ENCODE measurements around the gene FCHO2. TPM values are rescaled to one million over a fixed set of nuclear protein-coding genes. Genes with fewer than 3 reads are reported as not detected.

The FCHO2 gene
- total and polyA plus RNA-seq, 4 donors: 20.7 to 60.9 (median 38.6) TPM

- Histone ChIP-seq H3K4me3 (no peak overlapping the region), H3K27ac (ENCODE audit: low read depth in 1 of 2, low read length in 1 of 2) (no peak overlapping the region), H3K27me3 (ENCODE audit: control insufficient read depth in 3 of 3, insufficient read depth in 3 of 3, low read length in 2 of 3) (no peaks in the 10 kb centered on the region), H3K4me1 (ENCODE audit: control insufficient read depth in 5 of 5, insufficient read depth in 5 of 5, low read length in 5 of 5) (no peaks in the 10 kb centered on the region), H3K9ac (ENCODE audit: insufficient read depth in 1 of 2, low read length in 2 of 2) (no peak overlapping the region), H3K9me3 (ENCODE audit: control insufficient read depth in 4 of 4, insufficient read depth in 3 of 4, low read length in 3 of 4) (peaks cover 0 to 6% (median 1%) of the 10 kb centered on the region in 4 donors), H3K36me3 (ENCODE audit: control insufficient read depth in 4 of 4, insufficient read depth in 4 of 4, low read length in 4 of 4) (peaks cover 0 to 12% (median under 1%) of the 10 kb centered on the region in 4 donors)
- ATAC-seq (ENCODE audit: insufficient read depth, low FRiP score) (no peak), DNase-seq (no peak)
- WGBS, 2 donors: 92 to 98% methylated on average over 6 of the region's 6 CpGs
- no peak for TF ChIP-seq CTCF (IDR thresholded peaks at IDR 0.05; ENCODE audit: control extremely low read depth, extremely low read depth)
Observed at GRCh38 chr5:73095564-73096238, 139.9 kb downstream of the FCHO2 start.

DNA sequence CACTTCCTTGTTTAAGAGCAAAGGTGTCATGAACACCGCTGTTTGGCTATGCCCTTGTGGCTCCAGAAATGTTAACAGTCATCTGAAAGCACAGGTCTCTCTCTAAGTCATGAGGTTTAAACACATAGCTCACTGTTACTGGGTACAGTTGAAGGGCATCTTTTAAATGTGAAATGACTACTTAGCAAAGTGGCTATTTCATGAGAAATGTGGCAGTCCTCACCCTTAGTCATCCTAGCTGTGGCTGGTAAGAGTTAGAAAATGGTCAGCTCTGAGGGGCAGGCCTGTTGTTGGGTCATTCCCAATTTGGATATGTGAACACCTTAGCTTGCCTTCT, 140.4 kb downstream of the FCHO2 start:
- DNase-seq (no peak), ATAC-seq (ENCODE audit: insufficient read depth, low FRiP score) (no peak)
- Histone ChIP-seq H3K4me1 (ENCODE audit: control insufficient read depth in 5 of 5, insufficient read depth in 5 of 5, low read length in 5 of 5) (no peaks in the 10 kb centered on the region), H3K36me3 (ENCODE audit: control insufficient read depth in 4 of 4, insufficient read depth in 4 of 4, low read length in 4 of 4) (peaks cover 0 to 11% (median under 1%) of the 10 kb centered on the region in 4 donors), H3K9me3 (ENCODE audit: control insufficient read depth in 4 of 4, insufficient read depth in 3 of 4, low read length in 3 of 4) (peaks cover 0 to 6% (median 1%) of the 10 kb centered on the region in 4 donors), H3K27ac (ENCODE audit: low read depth in 1 of 2, low read length in 1 of 2) (no peak overlapping the region), H3K9ac (ENCODE audit: insufficient read depth in 1 of 2, low read length in 2 of 2) (no peak overlapping the region), H3K4me3 (no peak overlapping the region), H3K27me3 (ENCODE audit: control insufficient read depth in 3 of 3, insufficient read depth in 3 of 3, low read length in 2 of 3) (no peaks in the 10 kb centered on the region)
- WGBS, 2 donors: 54 to 59% methylated on average over 1 of the region's 1 CpG
- TF ChIP-seq CTCF (IDR thresholded peaks at IDR 0.05; ENCODE audit: control extremely low read depth, extremely low read depth): no peak

DNA sequence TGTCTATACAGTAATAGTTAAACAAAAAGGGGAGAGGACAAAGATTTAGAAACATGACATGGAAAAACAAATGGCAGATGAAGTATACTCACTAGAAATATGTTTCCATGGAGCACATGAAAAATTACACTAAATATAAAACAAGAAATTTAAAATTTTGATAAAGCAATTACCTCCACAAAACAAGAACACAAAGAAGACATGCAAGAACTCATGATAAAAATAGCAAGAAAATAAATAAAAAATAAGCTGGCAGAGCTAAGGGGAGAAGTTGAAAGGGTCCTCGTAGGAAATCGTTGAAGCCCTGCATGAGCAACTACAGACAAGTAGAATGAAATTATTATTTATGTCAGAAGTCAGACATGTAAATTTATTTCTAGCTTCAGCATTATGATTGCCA, 141.9 kb downstream of the FCHO2 start:
- ATAC-seq (ENCODE audit: insufficient read depth, low FRiP score): no peak
- TF ChIP-seq CTCF (IDR thresholded peaks at IDR 0.05; ENCODE audit: control extremely low read depth, extremely low read depth): no peak
- no peak overlapping the region for H3K27ac ChIP-seq (ENCODE audit: low read depth in 1 of 2, low read length in 1 of 2)
- H3K4me1 ChIP-seq (ENCODE audit: control insufficient read depth in 5 of 5, insufficient read depth in 5 of 5, low read length in 5 of 5): no peaks in the 10 kb centered on the region
- WGBS, 2 donors: 91 to 94% methylated on average over 2 of the region's 2 CpGs
- no peaks in the 10 kb centered on the region for H3K27me3 ChIP-seq (ENCODE audit: control insufficient read depth in 3 of 3, insufficient read depth in 3 of 3, low read length in 2 of 3)
- no peak overlapping the region for H3K9ac ChIP-seq (ENCODE audit: insufficient read depth in 1 of 2, low read length in 2 of 2)
- peaks cover 0 to 6% (median 1%) of the 10 kb centered on the region in 4 donors for H3K9me3 ChIP-seq (ENCODE audit: control insufficient read depth in 4 of 4, insufficient read depth in 3 of 4, low read length in 3 of 4)
- no peak for DNase-seq
- H3K36me3 ChIP-seq (ENCODE audit: control insufficient read depth in 4 of 4, insufficient read depth in 4 of 4, low read length in 4 of 4): no peaks in the 10 kb centered on the region
- H3K4me3 ChIP-seq: no peak overlapping the region

GRCh38 chr5:73100109-73100508, 144.3 kb downstream of the FCHO2 start:
- WGBS, 2 donors: 92 to 94% methylated on average over 4 of the region's 4 CpGs
- ATAC-seq (ENCODE audit: insufficient read depth, low FRiP score) (no peak), DNase-seq (no peak)
- H3K27ac ChIP-seq (ENCODE audit: low read depth in 1 of 2, low read length in 1 of 2): no peak overlapping the region
- H3K9ac ChIP-seq (ENCODE audit: insufficient read depth in 1 of 2, low read length in 2 of 2): no peak overlapping the region
- no peak overlapping the region for H3K4me3 ChIP-seq
- no peaks in the 10 kb centered on the region for H3K36me3 ChIP-seq (ENCODE audit: control insufficient read depth in 4 of 4, insufficient read depth in 4 of 4, low read length in 4 of 4)
- no peaks in the 10 kb centered on the region for H3K4me1 ChIP-seq (ENCODE audit: control insufficient read depth in 5 of 5, insufficient read depth in 5 of 5, low read length in 5 of 5)
- peaks cover 0 to 6% (median 1%) of the 10 kb centered on the region in 4 donors for H3K9me3 ChIP-seq (ENCODE audit: control insufficient read depth in 4 of 4, insufficient read depth in 3 of 4, low read length in 3 of 4)
- no peak for TF ChIP-seq CTCF (IDR thresholded peaks at IDR 0.05; ENCODE audit: control extremely low read depth, extremely low read depth)
- H3K27me3 ChIP-seq (ENCODE audit: control insufficient read depth in 3 of 3, insufficient read depth in 3 of 3, low read length in 2 of 3): no peaks in the 10 kb centered on the region
